Amniotic stem cell (primary cell): ENCODE data around the gene CPD.
"Not testable (repeated sequence)": the region's sequence is repeated elsewhere in the genome, so short reads cannot be mapped to it uniquely, and the experiment has no call there.

Experiments used
- DNase-seq: peaks from one replicate; lab custom pipeline; 2025; lab: John Stamatoyannopoulos, UW

CPD gene

GRCh38 chr17:30427611-30428010 is 48.9 kb downstream of the CPD start:
- DNase-seq = no peak

GRCh38 chr17:30429155-30429554 is 50.4 kb downstream of the CPD start:
- DNase-seq = no peak

GRCh38 chr17:30433514-30433913 is 54.8 kb downstream of the CPD start:
- peak; percentile 27 for DNase-seq

DNA sequence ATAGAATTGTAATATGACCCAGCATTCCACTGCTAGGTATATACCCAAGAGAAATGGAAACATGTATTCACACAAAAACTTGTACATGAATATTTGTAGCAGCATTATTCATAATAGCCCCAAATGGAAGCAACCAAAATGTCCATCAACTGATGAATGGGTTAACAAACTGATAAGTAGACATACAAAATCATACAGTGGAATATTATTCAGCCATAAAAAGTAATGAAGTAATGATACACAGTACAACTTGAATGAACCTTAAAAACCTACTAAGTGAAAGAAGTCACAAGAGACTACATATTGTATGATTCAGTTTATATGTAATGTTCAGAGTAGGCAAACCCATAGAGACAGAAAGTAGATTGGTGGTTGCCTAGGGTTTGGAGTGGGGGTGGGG is 58.0 kb downstream of the CPD start:
- DNase-seq = no peak

GRCh38 chr17:30443721-30444120 is 65.0 kb downstream of the CPD start:
- no peak for DNase-seq

DNA sequence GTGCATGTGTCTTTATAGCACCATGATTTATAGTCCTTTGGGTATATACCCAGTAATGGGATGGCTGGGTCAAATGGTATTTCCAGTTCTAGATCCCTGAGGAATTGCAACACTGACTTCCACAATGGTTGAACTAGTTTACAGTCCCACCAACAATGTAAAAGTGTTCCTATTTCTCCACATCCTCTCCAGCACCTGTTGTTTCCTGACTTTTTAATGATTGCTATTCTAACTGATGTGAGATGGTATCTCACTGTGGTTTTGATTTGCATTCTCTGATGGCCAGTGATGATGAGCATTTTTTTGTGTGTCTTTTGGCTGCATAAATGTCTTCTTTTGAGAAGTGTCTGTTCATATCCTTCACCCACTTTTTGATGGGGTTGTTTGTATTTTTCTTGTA is 67.9 kb downstream of the CPD start:
- DNase-seq = not testable (repeated sequence)

DNA sequence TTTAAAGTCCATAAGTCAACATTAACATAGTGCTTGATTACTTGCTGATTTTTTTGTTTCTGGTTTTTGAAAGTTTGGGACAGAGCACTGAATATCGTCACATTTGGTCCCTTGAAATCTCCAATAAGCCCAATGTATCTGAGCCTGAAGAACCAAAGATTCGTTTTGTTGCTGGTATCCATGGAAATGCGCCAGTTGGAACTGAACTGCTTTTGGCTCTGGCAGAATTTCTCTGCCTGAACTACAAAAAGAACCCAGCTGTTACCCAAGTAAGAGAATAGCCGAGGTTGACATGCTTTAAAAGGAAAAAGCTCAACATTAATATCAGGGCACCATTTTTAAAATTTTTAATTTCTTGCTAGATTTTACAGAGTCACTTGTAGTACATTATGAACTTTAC is 70.8 kb downstream of the CPD start:
- DNase-seq = no peak

DNA sequence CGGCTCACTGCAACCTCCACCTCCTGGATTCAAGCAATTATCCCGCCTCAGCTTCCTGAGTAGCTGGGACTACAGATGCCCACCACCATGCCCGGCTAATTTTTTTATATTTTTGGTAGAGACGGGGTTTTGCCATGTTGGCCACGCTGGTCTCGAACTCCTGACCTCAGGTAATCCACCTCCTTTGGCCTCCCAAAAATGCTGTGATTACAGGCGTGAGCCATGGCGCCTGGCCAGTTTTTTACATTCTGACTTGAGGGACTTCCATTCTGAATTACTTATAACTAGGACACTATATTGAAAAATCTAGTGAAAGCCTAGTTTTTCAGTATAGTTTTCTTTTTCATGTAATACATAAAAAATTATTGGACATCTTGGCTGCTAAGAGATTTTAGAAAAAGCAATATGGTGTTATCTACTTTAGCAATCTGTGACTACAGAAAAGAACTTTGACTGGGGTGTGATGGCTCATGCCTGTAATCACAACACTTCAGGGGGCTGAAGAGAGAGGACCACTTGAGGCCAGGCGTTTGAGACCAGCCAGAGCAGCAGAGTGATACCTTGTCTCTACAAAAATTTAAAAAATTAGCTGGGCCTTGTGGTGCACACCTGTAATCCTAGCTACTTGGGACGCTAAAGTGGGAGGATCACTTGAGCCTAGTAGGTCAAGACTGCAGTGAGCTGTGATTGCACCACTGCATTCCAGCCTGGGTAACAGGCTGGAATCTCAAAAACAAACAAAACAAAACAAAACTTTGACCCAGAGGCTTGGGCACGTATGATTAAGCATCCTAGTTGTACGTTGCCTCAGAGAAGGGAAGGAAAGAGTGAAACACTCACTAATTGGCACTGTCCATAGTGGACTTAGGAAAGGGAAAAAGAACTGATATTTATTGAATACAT is 71.6 kb downstream of the CPD start:
- DNase-seq = no peak

DNA sequence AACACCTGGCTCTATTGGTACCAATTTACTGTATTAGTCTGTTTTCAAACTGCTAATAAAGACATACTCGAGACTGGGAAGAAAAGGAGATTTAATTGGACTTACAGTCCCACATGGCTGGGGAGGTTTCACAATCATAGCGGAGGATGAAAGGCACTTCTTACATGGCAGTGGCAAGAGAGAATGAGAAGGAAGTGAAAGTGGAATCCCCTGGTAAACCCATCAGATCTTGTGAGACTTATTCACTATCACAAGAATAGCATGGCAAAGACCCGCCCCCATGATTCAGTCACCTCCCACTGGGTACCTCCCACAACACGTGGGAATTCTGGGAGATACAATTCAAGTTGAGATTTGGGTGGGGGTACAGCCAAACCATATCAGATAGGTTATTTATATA is 75.9 kb downstream of the CPD start:
- no peak for DNase-seq

DNA sequence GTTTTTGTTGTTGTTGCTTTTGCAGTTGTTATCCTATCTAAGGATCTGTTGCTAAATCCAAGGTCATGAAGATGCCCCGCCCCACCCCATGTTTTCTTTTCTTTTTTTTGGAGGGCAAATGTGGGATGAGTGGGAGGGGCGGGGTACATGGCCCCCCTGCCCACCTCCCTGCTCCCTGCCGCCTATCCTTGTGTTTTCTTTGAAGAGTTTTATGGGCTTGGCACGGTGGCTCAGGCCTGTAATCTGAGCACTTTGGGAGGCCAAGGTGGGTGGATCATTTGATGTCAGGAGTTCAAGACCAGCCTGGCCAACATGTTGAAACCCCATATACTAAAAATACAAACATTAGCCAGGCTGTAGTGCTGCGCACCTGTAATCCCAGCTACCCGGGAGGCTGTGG is 79.6 kb downstream of the CPD start:
- no peak for DNase-seq

GRCh38 chr17:30458797-30459413 is 80.2 kb downstream of the CPD start:
- DNase-seq = not testable (repeated sequence)

DNA sequence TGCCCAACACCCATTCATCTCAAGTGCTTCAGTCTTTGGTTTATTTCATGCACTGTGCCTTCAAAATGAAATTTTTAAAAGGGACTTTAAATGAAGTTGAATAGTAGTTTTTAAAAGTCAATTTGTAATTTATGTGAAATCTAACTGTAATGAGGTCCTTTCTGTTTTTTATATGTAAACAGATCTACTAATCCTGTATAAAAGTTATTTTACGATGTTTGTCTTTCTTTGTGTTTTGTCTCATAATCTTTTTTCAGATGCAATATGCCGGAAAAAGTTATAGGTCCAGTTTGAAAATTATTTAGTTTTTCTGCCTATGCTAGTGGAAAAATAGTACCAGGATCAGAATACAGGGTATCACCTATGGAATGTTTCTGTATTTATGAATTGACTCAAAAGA is 89.7 kb downstream of the CPD start:
- DNase-seq = no peak

GRCh38 chr17:30472238-30472890 is 93.6 kb downstream of the CPD start:
- DNase-seq = no peak

GRCh38 chr17:30475206-30475605 is 96.5 kb downstream of the CPD start:
- no peak for DNase-seq

DNA sequence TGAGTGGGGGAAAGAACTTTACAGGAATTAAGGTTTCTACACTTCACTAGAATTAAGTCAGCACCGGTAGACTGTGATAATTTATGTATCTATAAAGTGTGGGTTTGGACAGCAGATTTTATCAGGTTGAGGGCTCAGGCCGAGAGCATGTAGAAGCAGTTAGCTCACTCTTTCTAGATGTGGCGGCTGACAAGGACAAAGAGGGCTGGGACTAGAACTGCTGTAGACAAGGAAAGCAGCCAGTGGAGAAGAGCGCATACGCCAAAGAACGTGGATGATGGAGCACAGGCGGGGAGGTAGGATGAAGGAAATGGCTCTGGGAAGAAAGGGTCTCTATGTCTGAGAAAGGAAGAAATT is 98.0 kb downstream of the CPD start:
- no peak for DNase-seq

DNA sequence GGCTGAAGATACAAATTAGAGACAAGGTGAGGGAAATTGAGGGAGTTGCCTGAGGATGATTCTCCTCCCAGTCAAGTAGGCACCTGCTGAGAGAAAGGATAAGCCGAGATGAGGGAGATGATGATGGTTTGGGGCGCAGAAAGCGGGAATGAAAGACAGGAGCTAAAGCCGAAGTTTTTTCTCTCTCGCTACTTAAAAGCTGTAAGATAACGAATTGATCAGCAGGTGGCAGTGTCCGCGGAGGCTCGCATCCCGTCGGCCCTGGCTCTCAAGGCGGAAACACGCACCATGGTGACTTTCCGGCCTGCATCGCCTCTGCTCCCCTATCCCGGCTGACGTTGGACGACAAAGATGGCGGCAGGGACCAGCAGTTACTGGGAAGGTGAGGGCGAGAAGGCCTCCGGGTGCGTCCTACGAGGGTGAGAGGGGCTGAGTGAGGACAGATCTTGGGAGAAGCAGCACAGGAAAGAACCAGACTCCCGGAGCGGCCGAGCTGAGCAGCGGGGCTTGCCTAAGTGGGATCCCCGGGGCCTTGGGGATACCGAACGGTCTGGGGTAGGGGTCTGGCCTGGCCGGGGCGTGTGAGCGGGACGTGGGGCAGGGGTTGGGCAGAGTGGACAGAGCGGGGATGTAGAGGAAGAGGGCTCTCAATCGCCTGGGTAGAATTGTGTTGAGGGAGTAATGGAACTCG is 98.5 kb downstream of the CPD start, which contains the start of gene GOSR1:
Gene GOSR1 (plus strand): TSS at position 326 of the 691 bp plus-strand sequence. CDS start 26 bp downstream, at position 352.
- peak; percentile 95 for DNase-seq

- no peak for DNase-seq
These were observed 99.0 kb downstream of the CPD start for GRCh38 chr17:30477774-30478115.

GRCh38 chr17:30482555-30482954 is 103.8 kb downstream of the CPD start:
- no peak for DNase-seq

GRCh38 chr17:30483159-30483558 is 104.4 kb downstream of the CPD start:
- no peak for DNase-seq

DNA sequence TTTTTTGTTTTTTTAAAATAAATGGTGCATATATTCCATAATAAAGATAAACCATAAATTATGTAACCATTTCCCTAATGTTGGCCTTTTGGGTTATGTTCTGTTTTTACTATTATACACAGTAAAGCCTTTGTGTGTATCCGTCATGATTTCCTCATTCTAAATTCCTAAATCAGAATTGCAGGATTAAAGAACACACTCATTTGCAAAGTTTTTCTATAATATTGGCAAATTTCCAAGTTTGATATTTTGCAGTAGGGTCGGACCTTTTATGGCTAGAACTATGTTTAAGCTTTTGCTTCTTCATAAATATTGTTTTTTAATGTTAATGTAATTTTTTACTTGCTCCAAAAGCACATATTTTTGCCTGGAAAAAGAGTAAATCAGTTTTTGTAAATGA is 115.1 kb downstream of the CPD start:
- DNase-seq = no peak

DNA sequence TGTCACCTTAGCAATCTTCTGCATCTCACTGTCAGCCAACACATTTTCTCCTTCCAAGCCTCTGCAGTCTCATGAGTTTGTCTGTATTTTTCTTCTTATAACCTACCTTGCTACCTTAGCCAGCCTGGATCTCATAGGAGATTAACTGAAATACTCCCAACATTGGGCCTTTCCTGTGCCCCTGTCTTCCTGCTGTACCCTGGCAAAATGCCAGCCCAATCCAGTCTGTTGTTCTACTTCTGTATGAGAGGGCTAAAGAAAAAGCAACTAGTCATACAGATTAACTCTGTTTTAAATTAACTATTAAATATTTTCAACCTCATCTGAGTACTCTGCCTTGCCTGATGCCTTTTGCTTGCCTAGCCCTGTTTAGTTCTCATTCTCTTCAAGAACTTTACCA is 116.9 kb downstream of the CPD start:
- DNase-seq = no peak

DNA sequence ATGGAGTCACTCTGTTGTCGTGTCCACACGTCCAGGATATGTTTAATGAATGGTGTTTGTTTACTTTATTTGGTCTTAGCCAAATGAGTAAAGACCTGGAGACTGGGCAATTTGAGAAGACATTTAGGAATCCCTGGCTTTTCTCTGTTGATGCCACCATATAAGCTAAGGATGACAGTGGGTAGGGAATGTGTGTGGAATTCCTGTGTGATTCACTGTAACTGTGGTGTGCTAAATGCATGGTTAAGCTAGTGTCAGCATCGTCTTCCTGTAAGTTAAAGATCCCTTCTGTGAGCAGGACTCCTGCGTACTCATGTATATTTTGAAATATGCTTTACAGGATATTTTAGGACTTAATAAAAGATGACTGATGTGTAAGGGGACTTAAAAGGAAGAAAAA is 124.8 kb downstream of the CPD start:
- no peak for DNase-seq
